ENCODE data around the gene MCM10.

The MCM10 gene

DNA sequence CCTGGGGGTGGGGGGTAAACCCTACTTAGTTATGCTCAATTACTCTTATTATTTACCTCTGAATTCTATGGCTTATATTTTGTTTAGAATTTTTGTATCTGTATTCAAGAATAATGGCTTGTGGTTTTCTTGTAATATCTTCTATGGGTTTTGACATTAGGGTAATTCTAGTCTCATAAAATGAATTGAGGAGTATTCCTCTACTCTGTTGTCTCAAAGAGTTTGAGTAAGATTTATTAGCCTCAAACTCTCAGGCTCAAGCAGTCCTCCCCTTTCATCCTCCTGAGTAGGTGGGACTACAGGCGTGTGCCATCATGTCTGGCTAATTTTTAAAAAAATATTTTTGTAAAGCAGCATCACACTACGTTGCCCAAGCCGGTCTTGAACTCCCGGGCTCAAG is 92.4 kb downstream of the MCM10 start:
- ChIA-PET CTCF (interaction anchor here (0.8 kb wide), 1 partner anchor 47 kb away, joined by 3 read pairs; no protein-coding TSS in a partner anchor), POLR2A (no interaction called here)
- TF ChIP-seq CTCF (IDR thresholded peaks at IDR 0.05; ENCODE audit: insufficient read depth, low read length, missing control alignments), result no peak
- DNase-seq (ENCODE audit: low read depth, low spot score), result no peak
- H3K4me3 ChIP-seq (ENCODE audit: low read depth, low read length), result no peak overlapping the region

GRCh38 chr10:13256627-13257026 is 95.3 kb downstream of the MCM10 start:
- CTCF ChIA-PET, result interaction anchor here (1.3 kb wide), 1 partner anchor 42 kb away, joined by 3 read pairs; no protein-coding TSS in a partner anchor
- POLR2A ChIA-PET, result no interaction called here
- TF ChIP-seq CTCF (IDR thresholded peaks at IDR 0.05; ENCODE audit: insufficient read depth, low read length, missing control alignments), result no peak
- H3K4me3 ChIP-seq (ENCODE audit: low read depth, low read length), result no peak overlapping the region
- DNase-seq (ENCODE audit: low read depth, low spot score), result no peak

- ChIA-PET POLR2A (no interaction called here), CTCF (no interaction called here)
- H3K4me3 ChIP-seq (ENCODE audit: low read depth, low read length), result no peak overlapping the region
- DNase-seq (ENCODE audit: low read depth, low spot score), result no peak
- TF ChIP-seq CTCF (IDR thresholded peaks at IDR 0.05; ENCODE audit: insufficient read depth, low read length, missing control alignments), result no peak
These were observed 96.3 kb downstream of the MCM10 start for GRCh38 chr10:13257621-13258140.

Measured in AG04449 (cell line).